ENCODE data around the gene CD93. TPM values are rescaled to one million over a fixed set of nuclear protein-coding genes. Genes with fewer than 3 reads are reported as not detected.

Gene CD93
- total RNA-seq, 4 donors from 2014 or later: 6.3 to 14.3 (median 7.9) TPM

GRCh38 chr20:23097636-23098580 is 11.8 kb upstream of the CD93 start:
- Histone ChIP-seq H3K4me3 (no peak overlapping the region), H3K27me3 (no peaks in the 10 kb centered on the region), H3K27ac (no peak overlapping the region), H3K4me1 (no peaks in the 10 kb centered on the region), H3K9me3 (no peaks in the 10 kb centered on the region), H3K36me3 (no peaks in the 10 kb centered on the region)
- intact Hi-C loops (cut with DNase I; ENCODE audit: low total_unique reads) (no loop called here), in situ Hi-C loops (cut with MboI; ENCODE audit: low pct_ligation_motif_present in 1 of 4, low pct_unique_long_range_greater_than_20kb in 1 of 4, low sequenced_read_pairs in 3 of 4) (no loop called here)
- DNase-seq: no peak
- TF ChIP-seq POLR2A (IDR thresholded peaks at IDR 0.05): no peak
- no peak for TF ChIP-seq CTCF (IDR thresholded peaks at IDR 0.05)
- TF ChIP-seq POLR2AphosphoS5 (IDR thresholded peaks at IDR 0.05): no peak
- no peak for TF ChIP-seq EP300 (IDR thresholded peaks at IDR 0.05; ENCODE audit: low read depth)
- WGBS, 2 donors (ENCODE audit: low coverage in 1 of 2): 60 to 78% methylated on average over 2 to 16 of the region's 16 CpGs

DNA sequence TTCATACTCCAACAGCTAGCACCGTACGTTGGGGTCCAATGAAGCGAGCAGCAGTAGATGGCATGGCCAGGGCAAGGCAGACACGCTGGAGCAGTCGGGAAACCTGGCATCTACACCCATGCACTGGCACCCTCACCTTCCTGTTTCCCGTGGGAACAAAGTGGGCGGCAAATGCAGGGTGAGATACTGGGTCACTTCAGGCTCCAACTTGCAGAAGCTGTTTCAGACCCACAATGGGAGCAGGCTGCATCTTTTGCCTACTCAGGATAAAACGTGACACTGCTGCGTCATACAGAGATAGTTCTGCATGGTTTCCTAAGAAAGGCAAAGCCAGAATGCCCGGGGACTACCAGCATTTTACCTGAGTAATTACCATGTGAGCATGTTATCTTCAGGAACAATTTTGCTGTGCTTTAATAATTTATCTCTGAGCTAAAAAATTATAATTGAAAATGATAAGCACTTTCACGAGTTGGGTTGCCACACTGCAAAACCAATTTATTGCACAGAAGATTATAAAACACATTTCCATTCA is 10.9 kb upstream of the CD93 start:
- DNase-seq: no peak
- H3K27me3 ChIP-seq: no peaks in the 10 kb centered on the region
- no peaks in the 10 kb centered on the region for H3K4me1 ChIP-seq
- intact Hi-C loops (cut with DNase I; ENCODE audit: low total_unique reads): no loop called here
- no peak overlapping the region for H3K27ac ChIP-seq
- H3K4me3 ChIP-seq: no peak overlapping the region
- in situ Hi-C loops (cut with MboI; ENCODE audit: low pct_ligation_motif_present in 1 of 4, low pct_unique_long_range_greater_than_20kb in 1 of 4, low sequenced_read_pairs in 3 of 4): no loop called here
- WGBS, 2 donors (ENCODE audit: low coverage in 1 of 2): 85 to 100% methylated on average over 2 to 11 of the region's 11 CpGs
- TF ChIP-seq POLR2AphosphoS5 (IDR thresholded peaks at IDR 0.05) (no peak), POLR2A (IDR thresholded peaks at IDR 0.05) (no peak), EP300 (IDR thresholded peaks at IDR 0.05; ENCODE audit: low read depth) (no peak), CTCF (IDR thresholded peaks at IDR 0.05) (no peak)
- no peaks in the 10 kb centered on the region for H3K36me3 ChIP-seq
- H3K9me3 ChIP-seq: no peaks in the 10 kb centered on the region

- Histone ChIP-seq H3K27ac (no peak overlapping the region), H3K4me1 (no peaks in the 10 kb centered on the region), H3K36me3 (no peaks in the 10 kb centered on the region), H3K9me3 (no peaks in the 10 kb centered on the region), H3K27me3 (no peaks in the 10 kb centered on the region), H3K4me3 (no peak overlapping the region)
- in situ Hi-C loops (cut with MboI; ENCODE audit: low pct_ligation_motif_present in 1 of 4, low pct_unique_long_range_greater_than_20kb in 1 of 4, low sequenced_read_pairs in 3 of 4) (no loop called here), intact Hi-C loops (cut with DNase I; ENCODE audit: low total_unique reads) (no loop called here)
- DNase-seq: no peak
- TF ChIP-seq EP300 (IDR thresholded peaks at IDR 0.05; ENCODE audit: low read depth) (no peak), CTCF (IDR thresholded peaks at IDR 0.05) (no peak), POLR2A (IDR thresholded peaks at IDR 0.05) (no peak), POLR2AphosphoS5 (IDR thresholded peaks at IDR 0.05) (no peak)
- 82% methylated on average over 3 of the region's 3 CpGs; no CpG with 5 or more reads in 1 of the 2 donors for WGBS, 2 donors (ENCODE audit: low coverage in 1 of 2)
These were observed 10.0 kb upstream of the CD93 start for GRCh38 chr20:23096097-23096496.

- Histone ChIP-seq H3K27ac (no peak overlapping the region), H3K4me1 (no peaks in the 10 kb centered on the region), H3K4me3 (no peak overlapping the region), H3K27me3 (no peaks in the 10 kb centered on the region), H3K36me3 (no peaks in the 10 kb centered on the region), H3K9me3 (no peaks in the 10 kb centered on the region)
- no peak for TF ChIP-seq CTCF (IDR thresholded peaks at IDR 0.05)
- TF ChIP-seq EP300 (IDR thresholded peaks at IDR 0.05; ENCODE audit: low read depth): no peak
- no peak for TF ChIP-seq POLR2A (IDR thresholded peaks at IDR 0.05)
- TF ChIP-seq POLR2AphosphoS5 (IDR thresholded peaks at IDR 0.05): no peak
- DNase-seq: no peak
- 77 to 83% methylated on average over 3 of the region's 3 CpGs for WGBS, 2 donors (ENCODE audit: low coverage in 1 of 2)
- intact Hi-C loops (cut with DNase I; ENCODE audit: low total_unique reads): no loop called here
- in situ Hi-C loops (cut with MboI; ENCODE audit: low pct_ligation_motif_present in 1 of 4, low pct_unique_long_range_greater_than_20kb in 1 of 4, low sequenced_read_pairs in 3 of 4): no loop called here
These were observed 9.4 kb upstream of the CD93 start for GRCh38 chr20:23095499-23095898.

Data from transverse colon (tissue), 4 donors.